ENCODE data around the gene PHYH.

DNA sequence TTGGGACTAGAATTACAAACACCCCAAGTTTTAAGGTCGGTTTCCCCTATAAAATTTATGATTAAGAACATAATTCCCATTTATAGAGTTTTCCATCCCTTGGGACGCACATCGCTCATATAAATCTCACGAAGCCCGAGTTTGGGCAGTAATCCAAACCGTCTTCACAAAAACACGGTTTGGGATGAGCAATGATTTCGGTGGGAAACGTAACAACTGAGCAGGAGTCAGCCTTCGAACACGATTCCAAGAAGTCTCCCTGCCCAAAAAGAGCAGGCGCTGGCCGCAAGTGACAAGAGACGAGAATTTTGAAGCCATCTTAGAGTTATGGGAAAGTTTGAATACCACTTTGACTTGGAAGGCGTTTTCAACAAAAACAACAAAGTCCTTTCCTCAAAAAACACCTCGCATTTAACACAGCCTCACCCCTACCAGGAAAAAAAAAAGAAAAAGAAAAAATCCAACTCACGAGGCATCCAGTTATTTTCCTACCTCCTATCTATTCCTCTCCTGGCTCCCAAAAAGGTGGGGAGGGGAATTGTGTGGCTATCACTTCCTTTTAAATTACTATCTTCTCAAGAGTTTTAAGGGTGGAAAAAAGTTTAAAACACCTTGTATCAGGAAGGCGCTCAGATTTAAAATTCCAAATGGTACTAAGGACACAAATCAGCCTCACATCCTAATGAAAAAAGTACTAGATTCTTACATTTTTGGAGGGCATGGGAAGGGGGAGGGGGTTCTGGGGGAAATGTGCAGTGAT, 46.6 kb upstream of the PHYH start:
- no peak for TF ChIP-seq GATA2 (IDR thresholded peaks at IDR 0.05; ENCODE audit: low read depth, low read length)
- no peak for TF ChIP-seq GATA3 (IDR thresholded peaks at IDR 0.05; ENCODE audit: low read depth, low read length)
